HepG2 (cell line): ENCODE measurements around the gene CNOT8. TPM values are rescaled to one million over a fixed set of nuclear protein-coding genes. Genes with fewer than 3 reads are reported as not detected.

Experiments
- ATAC-seq: fragments of 200-7000 bp; cut with Tn5 transposase; 3 replicates; pipeline ENCODE4 v1.9.1; 2020; ENCODE audit warnings: mild to moderate bottlenecking, moderate library complexity
- BruUV-seq: library from RNA; stranded (reverse); fragments of 400-500 nt; replicated peaks from 2 replicates; lab custom pipeline; 2021; lab: Mats Ljungman, UMichigan
- CTCF ChIA-PET: fragments of 300-600 bp; formaldehyde crosslinking; extraction: SDS; loops from one replicate; lab custom pipeline; 2021; ENCODE audit warnings: low total read pairs, inconsistent platforms, low intra/inter-chr PET ratio; lab: Yijun Ruan, JAX
- POLR2A ChIA-PET: fragments of 350-600 bp; sonication (Branson Sonifier 250); formaldehyde crosslinking; loops from one replicate; lab custom pipeline; 2020; ENCODE audit warnings: antibody characterized with exemption, inconsistent platforms; lab: Yijun Ruan, JAX
- DNase-seq: peaks from one replicate; pipeline ENCODE4 v3.0.0-alpha.2; 2015; ENCODE audit warnings: low spot score
- FAIRE-seq: peaks from 3 replicates; lab custom pipeline; 2011; peaks lifted over from hg19 to GRCh38; lab: Jason Lieb, UNC
- H2AFZ ChIP-seq: one replicate; pipeline ENCODE4 v1.6.1; 2011; ENCODE audit warnings: low read length, inconsistent platforms
- H3K27ac ChIP-seq: fragments of 300-600 bp; 3 replicates; pipeline ENCODE4 v1.8.0; 2011; ENCODE audit warnings: mixed run types, mild to moderate bottlenecking, mixed read lengths, low read length, inconsistent platforms; ENCODE audit not compliant: insufficient read depth; ENCODE audit errors: extremely low read length
- H3K27me3 ChIP-seq, 2 experiments: fragments of 200-600 bp in 1 of 2; 2 replicates in 1 of 2; 3 replicates in 1 of 2; pipeline versions ENCODE4 v1.6.0 to v1.8.0; 2011; ENCODE audit warnings: low read length in 2 of 2, mild to moderate bottlenecking in 2 of 2, moderate library complexity in 2 of 2, inconsistent platforms in 1 of 2; ENCODE audit not compliant: insufficient read depth in 2 of 2, control insufficient read depth in 1 of 2
- H3K36me3 ChIP-seq, 2 experiments: fragments of 200-600 bp in 1 of 2; replicated peaks in 1 of 2; 2 replicates in 1 of 2; 3 replicates in 1 of 2; pipeline versions ENCODE4 v1.5.1 to v1.8.0; 2011; ENCODE audit warnings: low read length in 2 of 2, inconsistent platforms in 1 of 2; ENCODE audit not compliant: insufficient read depth in 2 of 2, control insufficient read depth in 1 of 2
- H3K4me1 ChIP-seq: 2 replicates; pipeline ENCODE4 v1.5.1; 2012; ENCODE audit warnings: low read length, inconsistent platforms; ENCODE audit not compliant: insufficient read depth
- H3K4me2 ChIP-seq: 2 replicates; pipeline ENCODE4 v1.6.0; 2011; ENCODE audit warnings: low read depth, low read length, inconsistent platforms
- H3K4me3 ChIP-seq, 3 experiments: fragments of 200-600 bp in 1 of 3; sonication (generic), shearing (Covaris generic) in 1 of 3; replicated peaks in 1 of 3; 2 replicates each; pipeline ENCODE4 v1.5.1; 2011 to 2016; ENCODE audit warnings: low read length in 3 of 3, inconsistent platforms in 2 of 3, low read depth in 2 of 3, mild to moderate bottlenecking in 2 of 3, control low read depth in 1 of 3, mixed read lengths in 1 of 3; ENCODE audit not compliant: insufficient read depth in 1 of 3
- H3K79me2 ChIP-seq: one replicate; pipeline ENCODE4 v1.6.1; 2011; ENCODE audit warnings: low read length, inconsistent platforms; ENCODE audit not compliant: insufficient read depth
- H3K9ac ChIP-seq: 2 replicates; pipeline ENCODE4 v1.6.0; 2011; ENCODE audit warnings: mild to moderate bottlenecking, low read depth, low read length, inconsistent platforms; ENCODE audit not compliant: insufficient read depth
- H3K9me3 ChIP-seq: 2 replicates; pipeline ENCODE4 v1.5.1; 2012; ENCODE audit warnings: mild to moderate bottlenecking, low read length
- H4K20me1 ChIP-seq: 2 replicates; pipeline ENCODE4 v1.6.0; 2011; ENCODE audit warnings: inconsistent platforms, mild to moderate bottlenecking, low read length, moderate library complexity; ENCODE audit not compliant: insufficient read depth
- AHR ChIP-seq: IDR thresholded peaks from 2 replicates; pipeline ENCODE4 v1.6.1; 2018; ENCODE audit warnings: missing genetic modification reagents, missing compliant biosample characterization
- CCAR2 ChIP-seq: fragments of 200-400 bp; formaldehyde crosslinking; optimal IDR thresholded peaks from 2 replicates; pipeline ENCODE3; 2018; ENCODE audit warnings: low read depth, mild to moderate bottlenecking, low read length, moderate library complexity
- CENPX ChIP-seq: sonication (generic); formaldehyde crosslinking; IDR thresholded peaks from 2 replicates; pipeline ENCODE4 v1.9.0; 2021; ENCODE audit warnings: mild to moderate bottlenecking, missing genetic modification reagents, moderate library complexity
- DNMT1 ChIP-seq: sonication (generic); formaldehyde crosslinking; IDR thresholded peaks from 2 replicates; pipeline ENCODE4 v1.5.1; 2020; ENCODE audit warnings: mild to moderate bottlenecking, missing genetic modification reagents
- ELF3 ChIP-seq: IDR thresholded peaks from 2 replicates; pipeline ENCODE4 v1.6.1; 2016; ENCODE audit warnings: missing genetic modification reagents, missing compliant biosample characterization
- NFATC3 ChIP-seq: sonication (generic); formaldehyde crosslinking; IDR thresholded peaks from 2 replicates; pipeline ENCODE4 v1.5.1; 2020; ENCODE audit warnings: mild to moderate bottlenecking, missing genetic modification reagents
- PHF5A ChIP-seq: IDR thresholded peaks from one replicate; pipeline ENCODE4 v1.6.1; 2018; ENCODE audit warnings: low read depth, missing genetic modification reagents; ENCODE audit not compliant: unreplicated experiment
- RARA ChIP-seq: IDR thresholded peaks from 2 replicates; pipeline ENCODE4 v1.6.1; 2016; ENCODE audit warnings: missing genetic modification reagents, missing compliant biosample characterization
- SOX6 ChIP-seq, 2 experiments: fragments of 450-650 bp in 1 of 2; sonication (generic) in 1 of 2; formaldehyde crosslinking in 1 of 2; IDR thresholded peaks; 2 replicates each; pipeline versions ENCODE4 v1.4.0 to v1.6.1; 2017 to 2020; ENCODE audit warnings: antibody characterized with exemption in 1 of 2, mild to moderate bottlenecking in 1 of 2, missing genetic modification reagents in 1 of 2
- TCF7L2 ChIP-seq: IDR thresholded peaks from 2 replicates; pipeline ENCODE4 v1.6.1; 2011; ENCODE audit warnings: mild to moderate bottlenecking, low read depth, low read length, moderate library complexity
- XRCC5 ChIP-seq: fragments of 200-400 bp; formaldehyde crosslinking; optimal IDR thresholded peaks from 2 replicates; pipeline ENCODE3; 2017; ENCODE audit warnings: mild to moderate bottlenecking, low read length
- ZBED4 ChIP-seq: sonication (generic); formaldehyde crosslinking; IDR thresholded peaks from 2 replicates; pipeline ENCODE4 v1.4.0; 2020; ENCODE audit warnings: missing genetic modification reagents, borderline replicate concordance
- ZFX ChIP-seq: sonication (generic); formaldehyde crosslinking; IDR thresholded peaks from 2 replicates; pipeline ENCODE4 v1.4.0; 2020; ENCODE audit warnings: mild to moderate bottlenecking, low read depth, missing genetic modification reagents, moderate library complexity
- ZNF251 ChIP-seq: sonication (generic); formaldehyde crosslinking; IDR thresholded peaks from 2 replicates; pipeline ENCODE4 v1.9.0; 2021; ENCODE audit warnings: mild to moderate bottlenecking, missing genetic modification reagents
- ZNF331 ChIP-seq: sonication (generic); formaldehyde crosslinking; IDR thresholded peaks from 2 replicates; pipeline ENCODE4 v1.4.0; 2020; ENCODE audit warnings: missing genetic modification reagents
- ZNF430 ChIP-seq: sonication (generic); formaldehyde crosslinking; IDR thresholded peaks from 2 replicates; pipeline ENCODE4 v1.9.0; 2021; ENCODE audit warnings: mild to moderate bottlenecking, missing genetic modification reagents
- ZNF558 ChIP-seq: sonication (generic); formaldehyde crosslinking; IDR thresholded peaks from 2 replicates; pipeline ENCODE4 v1.9.0; 2022; ENCODE audit warnings: mild to moderate bottlenecking, missing genetic modification reagents, borderline replicate concordance
- ZNF773 ChIP-seq: sonication (generic); formaldehyde crosslinking; IDR thresholded peaks from 2 replicates; pipeline ENCODE4 v1.4.0; 2020; ENCODE audit warnings: missing genetic modification reagents, borderline replicate concordance
- WGBS: methylation state at CpG from one replicate; pipeline ENCODE4 v1.1.6; 2017; ENCODE audit warnings: low lambda C conversion rate; 5-methylcytosine and 5-hydroxymethylcytosine counted together
- in situ Hi-C: cut with HindIII; loops from 2 replicates; pipeline ENCODE4 v1.10.0; 2017; ENCODE audit warnings: low pct_unique_long_range_greater_than_20kb; ENCODE audit not compliant: extremely low pct_ligation_motif_present
- intact Hi-C: fragments of 100-400 bp; cut with micrococcal nuclease; formaldehyde crosslinking; loops from one replicate; pipeline ENCODE4 v1.10.0; 2022; ENCODE audit not compliant: unreplicated experiment
- polyA plus RNA-seq, 8 experiments: library from polyadenylated mRNA; depleted of rRNA in 3 of 8; stranded (reverse) in 7 of 8; unstranded in 1 of 8; fragments of >200 nt; fragmentation: Illumina TruSeq in 4 of 8; extraction: Trizol in 4 of 8; gene quantifications; 2 replicates each; pipeline versions ENCODE4 v1.2.1 to v1.2.3, GENCODE V29; 2011 to 2016; ENCODE audit warnings: low read depth in 4 of 8, missing spikeins in 1 of 8, mixed read lengths in 1 of 8; ENCODE audit not compliant: insufficient read depth in 1 of 8
- total RNA-seq, 5 experiments: library from RNA; depleted of rRNA; stranded (reverse); fragments of >200 nt; fragmentation: Illumina TruSeq; extraction: Trizol; gene quantifications; 2 replicates each; pipeline ENCODE4 v1.2.3, GENCODE V29; 2016; ENCODE audit warnings: low read depth in 1 of 5

Gene CNOT8
- total and polyA plus RNA-seq, 2 of the 13 experiments (the other 11 are each of a cell fraction or from before 2014, with no cell fraction given), result 37.1 to 74.9 TPM

GRCh38 chr5:154849791-154850201 is 8.6 kb upstream of the CNOT8 start (continued):
- TF ChIP-seq ZBED4 (CRISPR knock-in tag) (no peak), ZFX (CRISPR knock-in tag) (0 out of 2 replicates have a peak, but pooled peaks have one; percentile 19), SOX6 (IDR thresholded peaks at IDR 0.05) (no peak), SOX6 (CRISPR knock-in tag; IDR thresholded peaks at IDR 0.05) (no peak; the same call in 1 of the 2 replicates), CCAR2 (no peak), ZNF558 (CRISPR knock-in tag) (no peak)

DNA sequence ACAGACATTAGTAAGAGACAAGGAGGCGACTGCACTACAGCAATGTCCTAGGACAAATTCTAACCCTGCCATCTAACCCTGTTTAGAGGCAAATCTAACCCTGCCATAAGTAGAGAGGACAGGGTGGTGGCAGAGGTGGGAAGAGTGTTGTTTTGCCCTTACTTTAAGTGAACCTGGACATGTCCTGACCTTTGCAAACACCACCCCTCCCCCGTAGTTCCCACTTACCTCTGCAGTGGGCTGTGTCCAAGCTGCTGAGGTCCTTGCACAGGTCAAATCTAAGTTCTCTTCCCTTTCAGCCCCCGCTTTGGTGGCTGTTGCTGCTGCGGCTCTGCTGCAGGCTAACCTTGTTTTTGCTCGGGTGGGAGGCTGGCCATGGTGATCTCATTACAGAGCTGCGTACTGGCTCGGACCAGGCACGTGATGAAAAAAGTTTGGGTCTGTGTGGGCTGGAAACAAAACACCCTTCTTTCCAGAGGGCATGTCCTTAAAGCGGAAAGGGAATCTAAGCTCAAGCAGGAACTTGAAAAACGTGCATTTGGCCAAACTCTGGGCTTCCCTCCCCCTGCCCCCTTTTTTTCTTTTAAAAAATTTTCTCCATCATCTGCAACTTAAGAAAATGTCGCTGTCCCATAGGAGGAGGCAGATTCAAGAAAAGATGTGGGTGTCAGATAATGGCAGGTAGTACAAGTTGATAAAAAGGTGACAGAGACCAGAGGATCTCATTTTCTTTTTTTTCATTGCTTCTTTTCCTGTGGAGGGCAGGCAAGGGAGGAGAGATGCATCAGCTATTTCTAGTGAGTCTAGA is 8.0 kb upstream of the CNOT8 start, which contains the start of gene FAXDC2:
TSS of gene FAXDC2 (minus strand) at position 349 of the 808 bp plus-strand sequence. CDS start 12,425 bp downstream, outside the sequence.
- Histone ChIP-seq H3K79me2 (peaks cover 7% of the 10 kb centered on the region), H3K4me3 (peak within 1 kb of the TSS; percentile 72 to 78 (median 76)), H3K27ac (peak within 1 kb of the TSS; percentile 68), H3K36me3 (no peaks in the 10 kb centered on the region), H3K4me1 (peaks cover 60% of the 10 kb centered on the region), H3K9ac (peak within 1 kb of the TSS; percentile 72), H4K20me1 (no peaks in the 10 kb centered on the region), H3K4me2 (peak within 1 kb of the TSS; percentile 78), H2AFZ (peak within 1 kb of the TSS; percentile 31), H3K9me3 (no peaks in the 10 kb centered on the region), H3K27me3 (no peaks in the 10 kb centered on the region)
- ChIA-PET CTCF (no interaction called here), POLR2A (interaction anchor here (0.8 to 2.2 kb wide), 8 partner anchors 8 to 31 kb away, joined by 3 to 14 read pairs (median 5); partner anchors contain the start of gene CNOT8)
- 3% methylated on average over 11 of the region's 11 CpGs for WGBS
- ATAC-seq (peak; percentile 97), FAIRE-seq (peak; percentile 77), DNase-seq (peak; percentile 78)
- BruUV-seq, result no TSS peak
- in situ Hi-C loops, result no loop called here
- intact Hi-C loops, result no loop called here
- TF ChIP-seq ZNF251 (CRISPR knock-in tag) (no peak), XRCC5 (peak; percentile 18), RARA (CRISPR knock-in tag) (peak; percentile 47; the same call in 1 of the 2 replicates), CENPX (no peak), ELF3 (peak; percentile 41; the same call in 1 of the 2 replicates), TCF7L2 (no peak), PHF5A (CRISPR knock-in tag) (no peak), ZNF430 (no peak), ZNF331 (peak; percentile 69; the same call in 1 of the 2 replicates), ZNF773 (no peak), DNMT1 (CRISPR knock-in tag) (no peak), NFATC3 (CRISPR knock-in tag) (no peak), AHR (no peak)
